Stimulated activated CD4-positive, alpha-beta T cell treated with anti-CD3 and anti-CD28 coated beads, TNF-alpha, amount 100 ng/mL, for 1 hour (primary cell): ENCODE data around the gene LRMDA.

Experiments used
- DNase-seq, 3 donors: peaks; one replicate each; pipeline ENCODE4 v3.0.0-alpha.2; 2020; ENCODE audit warnings: low read depth in 3 of 3, low spot score in 1 of 3

Gene LRMDA

GRCh38 chr10:76111404-76111803, 680.0 kb downstream of the LRMDA start:
- DNase-seq = no peak

DNA sequence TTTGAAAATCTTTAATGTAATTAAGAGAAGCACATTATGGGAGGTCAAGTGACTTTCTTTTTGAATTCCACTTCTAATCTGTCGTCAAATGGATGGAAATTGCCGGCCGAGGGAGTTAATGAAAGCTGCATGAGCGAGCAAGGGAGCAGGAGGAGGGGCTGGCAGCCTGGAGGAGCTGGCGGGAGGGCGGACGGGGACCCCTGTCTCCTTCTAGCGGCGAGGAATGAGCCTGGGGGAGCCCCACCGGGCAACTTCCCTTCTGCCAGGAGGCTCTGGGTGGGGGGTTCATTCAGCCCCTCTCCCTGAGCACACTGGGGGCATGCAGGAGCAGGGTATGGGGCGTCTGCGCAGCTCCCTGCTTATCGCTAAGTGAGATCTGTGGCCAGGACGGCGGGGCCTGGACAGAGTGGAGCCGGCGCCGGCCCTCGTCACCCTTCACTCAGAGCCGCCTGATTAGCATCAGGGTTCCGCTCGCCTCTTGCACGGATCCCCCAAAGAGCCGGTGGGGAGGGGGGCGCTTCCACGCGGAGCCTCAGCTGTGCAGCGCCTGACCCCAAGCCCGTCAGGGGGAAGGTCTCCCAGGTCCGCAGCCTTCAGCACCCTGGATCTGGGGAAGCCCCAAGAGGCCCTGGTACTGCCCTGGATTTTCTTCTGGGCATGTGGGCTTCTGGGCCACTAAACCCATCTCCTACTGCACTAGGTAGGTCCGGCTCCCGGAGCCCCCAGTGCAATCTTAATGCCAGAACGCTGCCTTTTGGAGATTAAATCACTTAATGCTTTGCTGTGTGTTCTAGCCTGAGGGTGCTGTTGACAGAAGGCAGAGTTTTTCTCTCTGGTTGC, 680.8 kb downstream of the LRMDA start:
- DNase-seq = no peak

- no peak for DNase-seq
These were observed 681.4 kb downstream of the LRMDA start for GRCh38 chr10:76112826-76113150.

DNA sequence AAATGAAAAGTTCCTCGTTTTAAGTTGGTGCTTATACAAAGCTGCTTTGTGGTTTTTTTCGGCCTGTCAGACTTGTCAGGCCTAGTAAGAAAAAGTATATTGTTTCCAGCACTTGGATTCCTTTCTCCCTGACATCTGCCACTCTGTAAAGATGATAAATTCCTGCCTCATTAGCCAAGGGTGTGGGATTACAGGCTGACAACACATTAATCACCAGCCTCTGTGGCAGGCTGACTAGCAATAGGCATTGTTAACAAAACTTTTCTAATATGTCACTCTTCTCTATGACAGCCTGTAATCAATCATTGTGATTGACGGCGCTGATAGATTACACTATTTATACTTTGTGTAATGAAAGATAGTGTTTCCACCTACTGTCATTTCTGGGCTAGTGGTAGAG, 682.5 kb downstream of the LRMDA start:
- DNase-seq = no peak

DNA sequence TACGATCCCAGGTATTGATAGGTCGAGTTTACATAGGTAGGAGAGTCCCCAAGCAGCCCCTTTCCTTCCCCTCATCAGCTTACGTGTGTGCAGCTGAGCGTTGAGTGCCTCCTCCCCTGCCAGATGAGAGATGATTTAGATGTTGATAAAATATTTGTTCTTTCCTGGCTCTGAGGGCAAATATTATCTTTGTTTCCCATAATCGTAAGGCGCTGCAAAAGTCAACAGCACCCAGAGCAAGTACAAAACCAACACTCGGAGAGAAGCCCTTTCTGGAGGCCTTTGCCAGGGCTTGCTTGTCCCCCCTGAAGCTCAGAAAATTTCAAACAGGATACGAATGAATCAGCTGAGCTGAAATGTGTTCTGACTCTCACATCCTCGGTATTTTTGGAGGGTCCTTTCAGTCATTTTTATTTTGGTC, 683.2 kb downstream of the LRMDA start:
- DNase-seq = no peak

DNA sequence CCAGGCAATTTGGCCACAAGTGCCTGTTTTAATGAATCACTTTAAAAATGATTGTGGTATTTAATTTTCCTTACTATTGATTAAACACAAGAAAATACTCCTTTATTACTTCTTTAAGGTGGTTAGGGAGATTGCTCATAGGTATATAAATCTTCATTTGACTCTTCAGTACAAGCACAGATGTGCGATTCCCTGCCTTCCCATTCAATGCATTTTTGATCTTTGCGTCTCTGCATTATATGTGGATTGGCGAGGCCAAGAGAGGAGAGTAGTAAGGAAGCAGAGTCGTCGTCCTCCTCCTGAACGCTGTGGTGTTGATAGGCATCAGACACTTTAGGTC, 683.7 kb downstream of the LRMDA start:
- no peak for DNase-seq

DNA sequence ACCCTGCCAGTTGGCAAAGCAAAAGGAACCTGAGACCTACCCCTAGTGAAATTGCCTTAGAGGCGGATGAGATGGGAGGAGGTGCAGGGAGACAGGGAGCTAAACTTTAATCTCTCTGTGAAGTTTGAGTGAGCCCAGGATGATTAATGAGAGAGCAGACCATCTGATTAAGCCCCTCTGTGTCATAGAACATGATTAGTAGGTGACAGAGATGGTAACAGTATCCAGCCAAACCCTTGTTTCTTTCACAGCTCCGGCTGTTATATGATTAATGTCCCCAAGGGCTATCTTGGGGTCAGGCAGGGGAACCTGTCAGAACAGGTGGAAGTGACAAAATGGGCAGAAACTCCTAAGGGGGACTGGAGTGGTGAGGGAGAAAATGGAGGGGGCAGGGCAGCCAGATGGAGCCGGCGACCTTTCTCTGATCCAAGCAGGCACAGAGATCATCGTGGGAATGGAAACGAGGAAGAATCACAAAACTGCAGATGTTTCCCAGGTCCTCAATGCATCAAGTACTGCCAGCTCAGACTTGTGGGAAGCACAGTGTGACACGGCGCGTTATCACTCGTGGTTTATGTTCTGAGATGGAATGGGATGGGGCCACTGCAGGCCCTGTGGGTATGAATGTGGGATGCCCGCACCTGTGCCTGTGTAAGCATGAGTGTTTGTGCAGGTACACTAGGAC, 684.2 kb downstream of the LRMDA start:
- DNase-seq = no peak

DNA sequence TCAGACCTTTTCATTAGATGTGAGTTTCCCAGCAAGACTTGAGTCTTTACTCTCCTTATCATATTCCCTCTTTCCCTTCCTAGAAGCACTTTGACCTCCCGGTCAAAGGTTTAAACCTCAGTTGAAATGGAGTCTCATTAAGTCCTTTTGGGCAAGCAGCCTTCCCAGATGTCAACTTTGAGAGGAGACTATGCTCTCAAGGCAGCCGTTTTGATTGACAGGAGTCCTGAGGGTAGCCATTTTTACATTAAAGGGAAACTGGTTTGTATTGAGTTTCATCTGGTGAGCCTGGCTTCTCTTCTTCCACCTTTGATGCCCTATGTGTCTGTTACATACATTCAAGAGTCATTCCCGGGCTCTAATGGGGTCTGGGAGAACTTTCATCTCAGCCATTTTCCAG, 685.1 kb downstream of the LRMDA start:
- DNase-seq = no peak

DNA sequence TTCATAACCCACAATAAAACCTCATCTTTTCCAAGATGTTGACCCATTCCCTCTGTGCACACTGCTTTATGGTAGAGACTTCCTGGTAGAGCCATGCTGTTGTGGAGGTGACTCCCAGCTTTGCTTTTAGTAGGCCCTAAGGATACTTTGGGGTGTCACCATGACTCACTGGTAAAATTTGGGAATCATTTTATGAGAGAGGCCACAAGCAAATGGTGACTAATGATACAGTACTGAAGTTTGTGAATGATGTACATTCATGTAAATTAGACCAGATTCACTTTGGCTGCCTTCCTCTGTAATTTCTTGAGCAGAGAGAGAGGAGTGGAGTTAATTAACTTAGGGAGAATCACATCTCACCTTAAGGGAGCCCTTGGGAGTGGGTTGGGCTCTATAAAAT, 686.5 kb downstream of the LRMDA start:
- no peak for DNase-seq

- DNase-seq = no peak
These were observed 687.6 kb downstream of the LRMDA start for GRCh38 chr10:76119036-76119435.

DNA sequence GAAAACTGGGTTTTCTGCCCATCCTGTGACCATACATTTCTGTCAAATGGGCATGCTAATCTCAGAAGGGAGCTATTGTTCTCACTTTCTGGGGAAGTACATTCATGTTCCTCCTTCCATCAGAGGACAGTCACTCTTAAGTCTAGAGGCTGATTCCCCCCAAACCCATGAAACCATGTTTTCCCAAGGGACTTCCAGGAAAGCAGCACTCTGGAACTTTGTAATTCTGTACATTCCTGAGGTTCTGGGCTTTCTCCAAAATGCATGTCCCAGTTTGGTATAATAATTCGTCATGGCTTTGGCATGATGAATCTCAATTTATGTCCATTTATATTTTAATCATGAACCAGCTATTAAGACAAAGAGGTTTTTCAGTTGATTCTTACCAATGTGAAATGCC, 688.1 kb downstream of the LRMDA start:
- no peak for DNase-seq

- no peak for DNase-seq
These were observed 690.6 kb downstream of the LRMDA start for GRCh38 chr10:76122056-76122455.

DNA sequence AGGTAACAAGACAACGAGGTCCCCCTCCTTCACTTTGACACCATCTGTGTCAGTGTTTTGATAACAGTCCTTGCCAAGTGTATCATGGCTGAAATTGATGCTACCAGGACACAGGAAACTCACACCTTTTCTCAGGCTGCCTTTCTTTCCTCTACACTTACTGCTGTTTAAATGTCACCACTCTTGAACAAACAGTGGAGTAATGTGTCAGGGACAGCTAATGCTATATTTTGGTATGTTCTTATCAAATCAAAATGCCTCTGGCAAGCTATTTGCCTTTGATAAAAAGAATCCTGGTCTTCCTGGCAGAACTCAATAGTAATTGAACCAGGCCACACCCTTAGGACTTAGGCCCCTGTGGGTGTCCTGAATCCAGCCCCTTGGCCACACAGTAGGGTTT, 692.9 kb downstream of the LRMDA start:
- DNase-seq = no peak

- DNase-seq = no peak
These were observed 694.5 kb downstream of the LRMDA start for GRCh38 chr10:76125900-76126299.

- DNase-seq = no peak
These were observed 695.4 kb downstream of the LRMDA start for GRCh38 chr10:76126607-76127527.

DNA sequence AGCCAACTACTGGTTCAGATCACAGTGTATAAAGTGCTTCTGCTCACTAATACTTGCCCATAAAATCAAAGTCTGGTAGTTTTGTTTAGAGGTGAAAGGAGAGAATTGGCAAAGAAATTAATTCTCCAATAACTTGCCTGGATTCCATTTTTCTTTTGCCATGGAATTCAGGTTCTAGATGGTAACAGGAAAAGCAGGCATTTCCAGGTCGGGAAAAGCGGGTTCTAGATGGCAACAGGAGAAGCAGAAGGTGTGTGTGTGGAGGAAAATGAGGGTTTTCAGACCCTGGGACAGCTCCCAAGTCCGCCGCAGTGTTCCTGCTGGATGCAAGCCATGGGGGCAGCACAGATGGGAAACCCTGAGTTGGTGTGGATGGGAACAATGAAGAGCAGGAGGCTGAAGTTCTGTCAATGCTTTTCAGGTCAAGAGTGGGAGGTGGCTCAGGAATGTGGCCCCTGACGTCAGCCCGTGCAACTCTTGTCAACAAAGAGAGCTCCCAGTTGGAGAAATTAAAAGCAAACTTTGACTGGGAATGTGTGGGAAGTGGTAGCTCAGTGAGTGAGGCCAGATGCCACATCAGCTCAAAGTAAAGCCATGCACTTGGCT, 696.7 kb downstream of the LRMDA start:
- DNase-seq = no peak

DNA sequence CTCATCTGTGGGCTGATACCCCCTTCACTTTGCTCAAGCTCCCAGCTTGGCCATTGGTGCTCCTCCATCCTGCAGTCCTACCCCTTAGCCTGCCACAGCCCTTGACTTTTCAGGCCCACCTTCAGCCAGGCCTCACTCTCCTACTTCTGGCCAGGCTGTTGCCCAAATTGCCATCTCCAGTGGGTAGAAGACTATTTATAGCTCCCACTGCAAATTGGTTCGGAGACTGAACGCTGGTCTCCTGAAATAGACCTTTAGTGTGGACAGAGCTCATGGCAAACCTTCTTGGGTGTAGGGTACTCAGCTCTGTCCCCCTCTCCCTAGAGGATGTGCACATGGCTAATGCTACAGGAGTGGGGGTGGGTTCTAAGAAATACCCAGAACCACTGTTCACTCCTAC, 697.8 kb downstream of the LRMDA start:
- no peak for DNase-seq

DNA sequence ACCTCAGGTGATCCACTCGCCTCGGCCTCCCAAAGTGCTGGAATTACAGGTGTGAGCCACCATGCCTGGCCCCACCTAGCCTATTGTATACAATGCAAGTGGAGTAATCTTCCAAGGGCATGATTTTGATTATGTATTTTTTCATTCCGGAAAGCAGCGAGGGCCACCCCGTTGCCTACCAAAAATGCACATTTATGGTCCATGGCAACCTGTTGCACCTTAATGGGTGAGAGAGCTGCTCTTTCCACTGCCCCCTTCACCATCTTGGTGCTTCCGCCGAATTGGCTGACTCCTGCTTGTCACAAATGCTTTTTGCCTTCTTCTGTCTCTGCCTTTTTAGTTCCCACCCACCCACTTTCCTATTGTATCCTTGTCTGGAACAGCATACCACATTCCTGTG, 699.5 kb downstream of the LRMDA start:
- DNase-seq = no peak

DNA sequence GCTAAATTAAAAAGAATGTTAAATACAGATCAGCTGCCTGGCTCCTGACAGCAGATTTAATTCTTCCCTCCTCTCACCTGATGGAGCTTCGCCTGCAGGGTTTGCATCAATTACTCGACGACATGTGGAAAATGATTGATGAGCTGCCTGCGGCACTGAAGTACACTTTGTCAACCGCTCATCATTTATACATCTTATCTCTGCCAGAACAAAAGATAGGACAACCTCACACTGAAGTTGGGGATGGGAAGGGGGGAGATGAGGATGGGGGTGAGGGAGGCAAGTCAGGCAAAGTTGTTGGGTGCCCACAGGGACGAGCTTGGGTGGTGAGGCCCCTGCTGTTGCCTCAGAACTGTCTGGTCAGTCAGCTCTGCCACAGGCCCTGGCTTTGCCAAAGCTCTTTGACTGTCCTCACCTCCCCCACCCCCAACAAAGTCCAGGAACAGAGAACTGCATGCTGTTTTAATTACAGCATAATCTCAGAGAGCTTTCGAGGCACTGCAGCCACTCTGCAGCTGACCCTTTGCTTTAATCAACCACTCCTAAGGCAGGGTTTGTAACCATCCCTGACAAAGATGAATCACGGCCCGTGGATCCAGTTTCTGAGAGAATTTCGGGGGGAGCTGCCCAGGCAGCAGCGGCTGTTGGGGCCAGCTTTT, 702.3 kb downstream of the LRMDA start:
- DNase-seq = no peak

DNA sequence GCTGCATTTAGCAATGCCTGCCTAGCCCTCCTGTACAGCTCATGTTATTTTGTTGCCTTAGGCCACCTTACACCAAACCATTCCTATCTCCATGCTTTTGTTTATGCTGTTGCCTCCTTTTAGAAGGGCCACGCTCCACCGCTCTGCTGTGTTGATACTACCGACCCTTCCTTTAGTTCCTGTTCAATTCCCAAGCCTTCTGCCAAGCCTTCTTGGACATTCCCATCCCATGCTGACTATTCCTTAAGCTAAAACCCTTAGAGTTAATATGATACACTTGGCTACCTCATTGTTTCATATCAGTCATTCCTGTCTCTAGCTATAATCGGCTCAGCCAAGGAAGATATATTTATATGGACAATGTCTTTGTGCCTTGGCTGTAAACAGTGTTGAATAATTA, 705.5 kb downstream of the LRMDA start:
- no peak for DNase-seq

DNA sequence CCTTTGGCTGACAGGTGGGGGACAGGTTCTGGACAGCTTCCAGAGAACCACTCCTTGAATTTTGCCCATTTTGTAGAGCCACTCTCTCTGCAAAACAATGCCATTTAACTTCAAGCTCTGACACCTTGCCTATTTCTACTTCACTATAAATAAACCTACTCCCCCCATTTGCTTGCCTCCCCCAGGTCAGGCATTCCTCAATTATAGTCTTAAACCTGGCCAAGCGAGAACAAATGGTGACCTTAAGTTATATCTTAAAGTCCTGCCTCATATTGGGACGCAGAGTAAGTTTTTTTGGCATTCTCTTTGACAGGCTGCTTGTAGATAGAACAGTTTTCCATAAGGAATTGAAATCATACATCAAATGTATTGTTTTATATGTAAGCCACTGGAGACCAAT, 706.9 kb downstream of the LRMDA start:
- no peak for DNase-seq
